ENCODE measurements around the gene SEMA7A.

Gene SEMA7A

GRCh38 chr15:74451861-74452835 is 18.4 kb upstream of the SEMA7A start:
- DNase-seq = no peak

DNA sequence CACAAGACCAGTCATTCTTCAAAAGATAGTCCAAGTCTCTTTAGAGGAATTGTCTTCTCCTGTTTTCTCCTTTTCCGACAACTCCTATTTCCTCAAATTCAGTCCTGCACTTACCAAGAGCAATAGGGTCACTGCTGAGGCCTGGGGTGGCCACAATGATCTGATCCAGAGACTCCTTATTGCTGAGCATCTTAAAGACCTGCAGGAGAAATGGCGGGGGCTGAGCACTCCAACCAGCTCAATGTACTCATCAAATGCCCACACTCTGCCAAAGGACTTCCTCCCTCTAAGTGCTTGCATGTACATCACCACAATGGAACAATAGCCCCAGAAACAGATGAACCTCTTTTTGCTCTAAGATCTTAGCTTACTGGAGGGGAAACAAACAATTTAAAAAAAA is 17.6 kb upstream of the SEMA7A start:
- DNase-seq = no peak

GRCh38 chr15:74449643-74450205 is 16.0 kb upstream of the SEMA7A start:
- no peak for DNase-seq

DNA sequence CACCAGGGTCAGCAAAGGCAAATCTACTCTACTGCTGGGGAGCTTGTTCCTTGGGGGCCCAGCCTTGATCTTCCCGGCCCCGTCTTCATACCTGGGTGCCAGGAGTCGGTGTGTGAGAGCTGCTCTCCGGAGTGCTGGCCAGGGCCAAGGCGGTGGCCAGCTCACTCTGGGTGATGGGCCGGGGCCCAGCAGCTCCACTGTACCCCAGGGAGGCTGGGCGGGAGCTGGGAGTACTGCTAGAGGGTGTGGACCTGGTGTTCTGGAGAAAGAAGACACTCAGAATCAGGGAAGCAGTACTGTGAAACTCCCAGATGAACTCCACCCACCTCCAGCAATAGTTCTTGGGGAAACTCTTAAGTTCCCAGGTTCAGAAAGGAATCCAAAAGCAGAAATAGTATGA is 15.3 kb upstream of the SEMA7A start:
- DNase-seq = no peak

DNA sequence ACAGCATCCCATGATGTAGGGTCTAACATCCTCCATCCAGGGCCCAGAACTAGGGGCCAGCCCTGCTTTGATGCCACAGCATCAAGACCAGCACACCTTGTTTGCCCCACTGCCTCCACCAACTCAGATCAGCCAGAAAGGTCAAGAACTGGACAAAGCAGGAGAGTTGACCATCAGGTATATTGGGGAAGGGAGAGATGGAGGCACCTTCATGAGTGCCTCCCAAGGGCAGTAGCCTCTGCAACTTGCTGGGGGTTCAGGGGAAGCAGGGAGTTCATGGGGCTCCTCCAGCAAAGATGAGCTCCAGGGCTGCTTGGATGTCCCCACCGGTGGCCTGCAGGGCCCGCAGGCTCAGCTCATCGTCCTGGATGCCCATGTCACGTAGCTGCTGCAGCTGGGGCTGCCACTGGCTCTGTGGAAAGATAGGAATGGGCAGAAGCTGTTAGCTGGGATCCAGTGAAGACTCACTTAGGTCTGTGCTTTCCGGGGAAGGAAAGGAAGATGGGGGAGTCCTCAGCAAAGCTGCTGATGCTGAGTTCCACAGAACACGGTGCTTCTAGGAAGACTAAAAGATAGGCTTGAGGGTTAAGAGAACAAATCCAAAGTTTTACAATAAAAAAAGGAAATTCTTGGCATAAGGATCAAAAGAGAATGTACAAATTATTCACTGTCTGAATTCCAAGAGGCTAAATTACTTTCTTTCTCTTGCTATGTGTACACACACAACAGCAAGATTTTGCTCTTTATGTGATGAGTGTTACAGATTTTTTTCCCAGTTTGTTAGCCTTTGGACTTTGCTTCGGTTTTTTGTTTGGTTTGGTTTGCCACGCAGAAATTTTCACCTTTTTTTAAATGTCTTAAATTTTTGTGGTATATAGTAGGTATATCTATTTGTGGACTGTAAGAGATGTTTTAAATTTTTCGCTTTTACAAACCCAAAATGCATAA is 12.3 kb upstream of the SEMA7A start:
- no peak for DNase-seq

DNA sequence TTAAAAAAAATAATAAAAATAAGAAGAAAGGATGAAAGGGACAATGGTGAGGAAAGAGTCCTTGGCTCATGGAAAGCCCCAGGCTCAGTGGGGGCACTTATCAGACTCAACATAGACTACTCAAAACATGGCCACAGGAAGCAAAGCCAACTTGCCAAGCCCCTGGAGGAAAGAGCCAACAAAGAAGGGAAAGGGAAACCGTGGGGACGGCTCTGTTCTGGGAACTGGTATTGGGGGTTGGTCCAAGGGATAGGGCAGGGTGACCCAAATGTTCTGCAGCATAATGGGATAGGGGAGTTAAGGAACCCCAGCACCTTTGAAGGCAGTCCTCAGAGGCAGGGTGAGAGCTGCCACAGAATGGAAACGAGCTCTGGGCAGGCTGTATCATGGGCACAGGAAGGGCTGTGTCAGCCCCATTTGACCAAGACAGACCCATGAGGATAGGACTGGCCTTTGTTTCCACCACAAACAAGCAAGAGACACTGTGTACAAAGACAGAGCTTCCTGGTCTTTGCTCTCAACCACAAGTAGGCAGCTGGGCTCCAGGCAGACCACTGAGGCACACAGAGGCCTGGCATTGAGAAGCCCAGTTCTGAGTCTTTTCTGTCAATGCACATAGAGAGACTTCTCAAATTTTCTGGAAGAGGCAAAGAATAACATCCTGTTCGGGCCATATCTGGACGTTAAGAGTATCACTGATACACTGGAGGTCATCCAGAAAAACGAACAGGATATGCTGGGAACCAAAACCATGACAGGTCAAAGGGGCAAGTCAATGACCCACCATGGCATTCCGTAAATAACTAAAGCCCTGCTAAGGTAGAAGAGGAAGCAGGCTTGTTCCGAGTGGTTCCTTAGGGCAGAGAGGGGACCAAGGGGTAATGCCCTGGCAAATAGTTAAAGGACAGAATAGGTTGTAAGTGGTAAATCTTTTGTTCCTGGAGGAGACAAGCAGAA is 10.6 kb upstream of the SEMA7A start:
- DNase-seq = no peak

- no peak for DNase-seq
These were observed 9.5 kb upstream of the SEMA7A start for GRCh38 chr15:74443100-74443909.

- no peak for DNase-seq
These were observed 8.8 kb upstream of the SEMA7A start for GRCh38 chr15:74442604-74443003.

DNA sequence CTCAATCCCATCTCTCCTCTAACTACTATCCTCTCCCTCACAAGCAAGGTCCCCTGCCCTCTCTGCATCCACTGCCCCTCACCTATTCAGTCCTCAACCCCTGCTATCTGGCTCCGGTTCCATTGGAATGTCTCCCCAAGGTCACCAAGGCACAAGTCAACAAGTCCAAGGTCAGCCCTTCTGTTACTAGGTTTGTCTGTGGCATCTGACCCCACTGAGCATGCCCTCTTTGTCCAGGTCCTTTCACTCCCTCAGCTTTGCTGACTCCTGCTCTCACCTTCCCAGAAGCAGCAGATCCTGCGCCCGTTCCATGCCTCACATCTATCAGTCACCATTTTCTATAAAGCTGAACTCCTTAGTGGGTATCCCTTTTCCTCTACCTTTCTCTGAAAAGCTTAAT is 8.3 kb upstream of the SEMA7A start:
- no peak for DNase-seq

GRCh38 chr15:74441248-74441941 is 7.6 kb upstream of the SEMA7A start:
- DNase-seq = no peak

DNA sequence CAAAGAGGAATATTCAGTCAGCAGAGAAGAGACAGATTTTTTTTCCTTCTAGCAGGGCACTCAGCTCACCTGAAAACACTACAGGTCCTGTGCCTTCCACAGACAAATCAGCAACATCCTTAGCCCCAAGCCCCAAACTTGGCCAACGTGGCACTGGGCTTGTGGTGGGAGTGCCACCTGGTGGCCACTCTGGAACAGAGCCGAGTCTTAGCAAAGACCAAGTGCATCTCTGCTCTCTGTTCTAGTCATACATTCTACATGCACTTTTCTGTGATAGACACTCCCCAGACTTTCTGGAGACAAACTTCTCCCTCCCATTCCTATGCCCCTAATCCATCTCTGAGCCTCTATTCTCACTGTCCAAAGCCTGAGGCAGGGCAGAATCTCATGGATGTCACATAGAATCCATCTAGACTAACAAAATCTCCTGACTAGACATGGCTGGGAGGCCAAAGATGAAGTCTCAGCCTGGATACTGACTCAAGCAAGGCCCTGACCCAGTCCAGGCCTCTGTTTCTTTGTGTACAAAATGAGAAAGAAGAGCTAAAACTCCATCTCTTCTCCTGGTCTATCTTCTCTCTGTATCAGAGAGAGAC is 5.1 kb upstream of the SEMA7A start:
- DNase-seq = peak; percentile 80

- DNase-seq = no peak
These were observed 4.4 kb upstream of the SEMA7A start for GRCh38 chr15:74438206-74438605.

DNA sequence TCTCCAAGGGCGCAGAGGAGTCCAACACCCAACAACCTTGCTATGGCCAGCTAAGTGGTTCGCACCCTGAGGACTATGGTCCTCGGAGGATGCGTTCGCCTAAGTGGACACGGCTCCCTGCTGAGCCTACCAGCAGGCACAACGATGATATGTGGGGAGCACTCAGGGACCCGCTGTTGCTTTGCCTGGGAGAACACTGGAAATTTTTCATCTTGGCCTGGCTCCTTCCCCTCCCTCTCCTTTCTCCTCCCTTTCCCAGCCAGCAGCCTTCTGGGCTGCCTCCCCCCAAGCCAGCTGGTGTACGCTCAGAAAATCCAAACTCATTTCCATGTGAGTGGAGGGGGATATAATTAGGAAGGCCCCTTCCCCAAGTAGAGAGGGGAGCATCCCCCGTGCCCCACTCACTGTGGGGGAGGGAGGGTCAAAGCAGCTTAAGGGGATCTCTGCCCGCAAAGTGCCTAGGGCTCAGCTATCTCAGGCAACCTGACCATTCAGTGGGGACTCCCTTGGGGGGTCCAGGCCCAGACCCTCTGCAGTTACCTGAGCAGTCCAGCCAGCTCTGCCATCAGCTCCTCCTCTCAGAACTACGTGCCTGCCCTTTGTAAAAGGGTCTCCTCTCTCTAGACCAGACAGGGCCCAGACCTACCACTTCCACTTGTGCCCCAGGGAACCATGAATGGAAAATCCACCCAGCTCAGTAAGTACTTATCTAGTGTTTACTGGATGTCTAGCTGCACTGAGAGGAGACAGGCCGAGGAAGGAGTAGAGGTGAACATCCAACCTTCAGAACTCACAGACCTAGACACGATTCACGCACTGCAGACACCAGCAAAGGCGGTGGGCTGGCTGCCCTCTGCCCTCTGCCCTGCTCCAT is 742 bp upstream of the SEMA7A start:
- no peak for DNase-seq

GRCh38 chr15:74432968-74433591 is 678 bp downstream of the SEMA7A start:
- no peak for DNase-seq

DNA sequence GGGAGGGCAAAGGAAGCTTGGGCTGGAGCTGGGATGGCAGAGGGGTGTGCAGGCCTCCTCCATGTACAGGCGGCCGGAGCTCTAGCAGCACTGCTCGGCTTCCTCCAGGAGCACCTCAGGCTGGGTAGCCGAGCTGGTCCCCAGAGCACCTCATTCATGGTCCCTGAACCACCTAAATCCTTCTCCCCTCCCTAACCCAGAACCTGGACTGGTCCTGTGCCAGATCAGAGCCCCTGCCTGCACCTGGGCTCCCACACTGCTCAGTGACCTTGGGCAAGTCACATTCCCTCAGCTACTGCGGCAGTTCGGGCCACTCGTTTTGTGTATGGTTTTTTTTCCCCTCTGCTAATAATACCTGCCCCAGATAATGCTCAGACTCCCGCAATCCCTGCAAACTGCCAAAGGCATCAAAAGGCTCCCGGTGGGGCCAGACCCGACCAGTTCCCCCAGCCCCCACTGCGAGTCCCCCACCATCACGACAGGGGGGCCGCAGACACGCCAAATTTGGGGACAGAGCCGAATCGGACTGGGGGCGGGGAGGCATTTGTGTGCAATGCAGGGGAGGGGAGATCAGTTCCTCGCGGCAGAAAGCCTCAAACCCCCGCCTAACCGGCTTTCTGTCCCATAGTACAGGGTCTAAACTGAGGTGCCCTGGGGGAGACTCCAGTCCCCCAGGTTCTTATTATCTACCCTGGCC is 1.3 kb downstream of the SEMA7A start:
- no peak for DNase-seq

- DNase-seq = no peak
These were observed 2.1 kb downstream of the SEMA7A start for GRCh38 chr15:74431645-74432044.

DNA sequence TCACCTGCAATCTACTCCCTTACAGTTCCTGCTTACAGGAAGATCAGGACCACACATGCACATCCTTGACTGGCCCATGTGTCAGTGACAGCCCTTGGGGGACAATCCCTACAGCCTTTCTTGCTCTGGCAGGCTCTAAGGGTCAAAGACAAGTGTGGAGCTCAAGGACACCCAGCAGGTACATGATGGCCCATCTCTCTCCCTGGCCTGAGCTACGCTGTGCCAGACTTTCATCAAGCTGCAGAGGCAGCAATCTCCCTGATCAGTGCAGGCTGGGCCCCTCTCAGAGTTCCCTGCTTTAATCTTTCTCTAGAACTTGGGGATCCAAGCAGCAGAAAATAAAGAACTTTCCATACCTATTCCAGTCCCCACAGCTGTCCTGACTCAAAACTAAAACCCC is 2.6 kb downstream of the SEMA7A start:
- DNase-seq = no peak

- DNase-seq = no peak
These were observed 3.2 kb downstream of the SEMA7A start for GRCh38 chr15:74430510-74430951.
